Panc1 (cell line): ENCODE data around the gene DDX24. TPM values are rescaled to one million over a fixed set of nuclear protein-coding genes. Genes with fewer than 3 reads are reported as not detected.

Experiments used
- ATAC-seq: fragments of 200-7000 bp; cut with Tn5 transposase; 2 replicates; pipeline ENCODE4 v1.9.1; 2020; ENCODE audit warnings: mild to moderate bottlenecking, moderate library complexity
- BruUV-seq: library from RNA; stranded (reverse); fragments of 400-500 nt; replicated peaks from 2 replicates; lab custom pipeline; 2021; lab: Mats Ljungman, UMichigan
- CTCF ChIA-PET: fragments of 300-600 bp; sonication (Branson Sonifier 250); formaldehyde crosslinking; loops from one replicate; lab custom pipeline; 2022; ENCODE audit warnings: antibody characterized with exemption; lab: Charles Lee
- POLR2A ChIA-PET: fragments of 300-600 bp; sonication (Branson Sonifier 250); formaldehyde crosslinking; loops from one replicate; lab custom pipeline; 2022; ENCODE audit warnings: antibody characterized with exemption; lab: Charles Lee
- DNase-seq: peaks from one replicate; pipeline ENCODE4 v3.0.0-alpha.2; 2010; ENCODE audit warnings: low read depth, low spot score
- H3K27ac ChIP-seq: 2 replicates; pipeline ENCODE4 v1.5.1; 2011; ENCODE audit warnings: mild to moderate bottlenecking, low read length, inconsistent platforms
- H3K27me3 ChIP-seq: fragments of 200-500 bp; sonication (Bioruptor generic); 2 replicates; pipeline ENCODE4 v1.6.0; 2014; ENCODE audit warnings: low read length, inconsistent platforms; ENCODE audit not compliant: control insufficient read depth, insufficient read depth
- H3K36me3 ChIP-seq: fragments of 200-500 bp; sonication (Bioruptor generic); 2 replicates; pipeline ENCODE4 v1.5.1; 2014; ENCODE audit warnings: inconsistent platforms, mild to moderate bottlenecking, low read length, moderate library complexity; ENCODE audit not compliant: control insufficient read depth, insufficient read depth
- H3K4me1 ChIP-seq: 2 replicates; pipeline ENCODE4 v1.5.1; 2011; ENCODE audit warnings: inconsistent platforms, mild to moderate bottlenecking, low read length, moderate library complexity; ENCODE audit not compliant: control insufficient read depth, insufficient read depth
- H3K4me3 ChIP-seq, 2 experiments: 2 replicates each; pipeline ENCODE4 v1.5.1; 2011 to 2012; ENCODE audit warnings: low read depth in 2 of 2, low read length in 2 of 2, mild to moderate bottlenecking in 2 of 2, inconsistent platforms in 1 of 2, moderate library complexity in 1 of 2
- H3K9me3 ChIP-seq: fragments of 200-500 bp; sonication (Bioruptor generic); 2 replicates; pipeline ENCODE4 v1.5.1; 2014; ENCODE audit warnings: low read depth, mild to moderate bottlenecking, inconsistent platforms, low read length, moderate library complexity; ENCODE audit not compliant: control insufficient read depth, insufficient read depth
- POLR2AphosphoS5 ChIP-seq: IDR thresholded peaks from 2 replicates; pipeline ENCODE4 v1.6.1; 2012; ENCODE audit warnings: mild to moderate bottlenecking, low read depth, low read length, moderate library complexity
- SIN3A ChIP-seq: IDR thresholded peaks from 2 replicates; pipeline ENCODE4 v1.6.1; 2012; ENCODE audit warnings: low read depth, mild to moderate bottlenecking, low read length, moderate library complexity, borderline replicate concordance; ENCODE audit not compliant: insufficient read depth
- TCF7L2 ChIP-seq: IDR thresholded peaks from 2 replicates; pipeline ENCODE4 v1.6.1; 2011; ENCODE audit warnings: mild to moderate bottlenecking, low read depth, low read length, inconsistent platforms
- in situ Hi-C: cut with HindIII; loops from 2 replicates; pipeline ENCODE4 v1.10.0; 2016; ENCODE audit warnings: low sequenced_read_pairs, low pct_unique_long_range_greater_than_20kb
- intact Hi-C: fragments of 100-400 bp; cut with micrococcal nuclease; formaldehyde crosslinking; loops from one replicate; pipeline ENCODE4 v1.10.0; 2022; ENCODE audit not compliant: unreplicated experiment
- total RNA-seq: library from RNA; stranded (reverse); gene quantifications from one replicate; pipeline ENCODE4 v1.2.1, GENCODE V29; 2021; ENCODE audit not compliant: unreplicated experiment
- TF ChIP-seq, protein P1 (sequence below): fragments of 450-650 bp; IDR thresholded peaks from 2 replicates; pipeline ENCODE4 v1.5.1; 2017; ENCODE audit warnings: mild to moderate bottlenecking
- TF ChIP-seq, protein P2 (sequence below), 2 experiments: IDR thresholded peaks; 2 replicates each; pipeline ENCODE4 v1.6.1; 2011 to 2012; ENCODE audit warnings: low read depth in 2 of 2, control low read depth in 1 of 2, low read length in 1 of 2, mild to moderate bottlenecking in 1 of 2, moderate library complexity in 1 of 2; ENCODE audit not compliant: insufficient read depth in 1 of 2

DDX24 gene
- total RNA-seq, 1 experiment from 2014 or later: 103 TPM

DNA sequence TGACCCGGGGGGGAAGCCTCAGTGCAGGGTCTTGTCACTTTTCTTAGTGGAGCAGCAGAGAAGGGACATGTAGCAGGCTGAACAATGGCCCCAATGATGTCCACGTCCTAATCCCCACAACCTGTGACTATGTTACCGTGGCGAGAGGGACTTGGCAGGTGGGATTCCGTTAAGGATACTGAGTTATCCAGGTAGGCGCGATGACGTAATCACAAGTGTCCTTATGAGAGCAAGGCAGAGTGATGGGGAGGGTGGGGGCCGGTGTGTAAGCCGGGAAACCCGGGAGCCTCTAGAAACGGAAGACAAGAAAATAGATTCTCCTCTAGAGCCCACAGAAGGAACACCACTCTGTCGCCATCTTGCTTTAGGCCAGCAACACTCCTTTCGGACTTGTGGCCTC, 50.4 kb downstream of the DDX24 start:
- in situ Hi-C loops: no loop called here
- CTCF ChIA-PET: no interaction called here
- Histone ChIP-seq H3K27me3 (no peaks in the 10 kb centered on the region), H3K4me3 (no peak overlapping the region), H3K27ac (no peak overlapping the region), H3K4me1 (peaks cover 20% of the 10 kb centered on the region), H3K9me3 (no peaks in the 10 kb centered on the region; the same call in 1 of the 2 replicates), H3K36me3 (no peaks in the 10 kb centered on the region)
- intact Hi-C loops: no loop called here
- no peak for DNase-seq
- BruUV-seq: no TSS peak
- TF ChIP-seq TCF7L2 (no peak), POLR2AphosphoS5 (no peak)
- TF ChIP-seq, protein P1, sequence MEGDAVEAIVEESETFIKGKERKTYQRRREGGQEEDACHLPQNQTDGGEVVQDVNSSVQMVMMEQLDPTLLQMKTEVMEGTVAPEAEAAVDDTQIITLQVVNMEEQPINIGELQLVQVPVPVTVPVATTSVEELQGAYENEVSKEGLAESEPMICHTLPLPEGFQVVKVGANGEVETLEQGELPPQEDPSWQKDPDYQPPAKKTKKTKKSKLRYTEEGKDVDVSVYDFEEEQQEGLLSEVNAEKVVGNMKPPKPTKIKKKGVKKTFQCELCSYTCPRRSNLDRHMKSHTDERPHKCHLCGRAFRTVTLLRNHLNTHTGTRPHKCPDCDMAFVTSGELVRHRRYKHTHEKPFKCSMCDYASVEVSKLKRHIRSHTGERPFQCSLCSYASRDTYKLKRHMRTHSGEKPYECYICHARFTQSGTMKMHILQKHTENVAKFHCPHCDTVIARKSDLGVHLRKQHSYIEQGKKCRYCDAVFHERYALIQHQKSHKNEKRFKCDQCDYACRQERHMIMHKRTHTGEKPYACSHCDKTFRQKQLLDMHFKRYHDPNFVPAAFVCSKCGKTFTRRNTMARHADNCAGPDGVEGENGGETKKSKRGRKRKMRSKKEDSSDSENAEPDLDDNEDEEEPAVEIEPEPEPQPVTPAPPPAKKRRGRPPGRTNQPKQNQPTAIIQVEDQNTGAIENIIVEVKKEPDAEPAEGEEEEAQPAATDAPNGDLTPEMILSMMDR: no peak
- no peak for ATAC-seq
- POLR2A ChIA-PET: no interaction called here

DNA sequence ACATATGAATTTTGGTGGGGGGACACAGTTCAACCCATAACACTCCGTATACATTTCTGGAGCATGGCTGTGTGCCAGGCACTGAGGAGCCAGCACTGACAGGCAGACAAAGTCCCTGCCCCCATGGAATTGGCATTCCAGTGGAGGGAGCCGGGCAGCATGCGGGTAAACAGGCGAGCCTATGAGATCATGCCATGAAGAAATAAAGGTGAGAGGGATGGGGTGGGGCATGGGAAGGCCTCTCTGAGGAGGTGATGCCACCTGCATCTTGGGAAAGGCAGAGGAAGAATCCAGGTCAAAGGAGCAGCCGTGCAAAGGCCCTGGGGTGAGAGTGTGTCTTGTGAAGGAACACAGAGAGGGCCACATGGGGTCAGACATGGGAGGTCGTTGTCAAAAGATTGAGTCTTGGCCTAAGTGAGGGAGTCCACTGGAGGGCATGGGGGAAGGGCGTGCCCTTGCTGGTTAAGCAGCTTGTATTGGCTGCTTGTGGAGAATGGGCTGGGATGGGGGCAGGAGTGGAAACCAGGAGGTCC, 51.3 kb downstream of the DDX24 start:
- Histone ChIP-seq H3K4me3 (no peak overlapping the region), H3K36me3 (no peaks in the 10 kb centered on the region), H3K27ac (no peak overlapping the region), H3K9me3 (no peaks in the 10 kb centered on the region; the same call in 1 of the 2 replicates), H3K4me1 (peaks cover 20% of the 10 kb centered on the region), H3K27me3 (no peaks in the 10 kb centered on the region)
- intact Hi-C loops: no loop called here
- DNase-seq (no peak), ATAC-seq (no peak)
- TF ChIP-seq, protein P2, sequence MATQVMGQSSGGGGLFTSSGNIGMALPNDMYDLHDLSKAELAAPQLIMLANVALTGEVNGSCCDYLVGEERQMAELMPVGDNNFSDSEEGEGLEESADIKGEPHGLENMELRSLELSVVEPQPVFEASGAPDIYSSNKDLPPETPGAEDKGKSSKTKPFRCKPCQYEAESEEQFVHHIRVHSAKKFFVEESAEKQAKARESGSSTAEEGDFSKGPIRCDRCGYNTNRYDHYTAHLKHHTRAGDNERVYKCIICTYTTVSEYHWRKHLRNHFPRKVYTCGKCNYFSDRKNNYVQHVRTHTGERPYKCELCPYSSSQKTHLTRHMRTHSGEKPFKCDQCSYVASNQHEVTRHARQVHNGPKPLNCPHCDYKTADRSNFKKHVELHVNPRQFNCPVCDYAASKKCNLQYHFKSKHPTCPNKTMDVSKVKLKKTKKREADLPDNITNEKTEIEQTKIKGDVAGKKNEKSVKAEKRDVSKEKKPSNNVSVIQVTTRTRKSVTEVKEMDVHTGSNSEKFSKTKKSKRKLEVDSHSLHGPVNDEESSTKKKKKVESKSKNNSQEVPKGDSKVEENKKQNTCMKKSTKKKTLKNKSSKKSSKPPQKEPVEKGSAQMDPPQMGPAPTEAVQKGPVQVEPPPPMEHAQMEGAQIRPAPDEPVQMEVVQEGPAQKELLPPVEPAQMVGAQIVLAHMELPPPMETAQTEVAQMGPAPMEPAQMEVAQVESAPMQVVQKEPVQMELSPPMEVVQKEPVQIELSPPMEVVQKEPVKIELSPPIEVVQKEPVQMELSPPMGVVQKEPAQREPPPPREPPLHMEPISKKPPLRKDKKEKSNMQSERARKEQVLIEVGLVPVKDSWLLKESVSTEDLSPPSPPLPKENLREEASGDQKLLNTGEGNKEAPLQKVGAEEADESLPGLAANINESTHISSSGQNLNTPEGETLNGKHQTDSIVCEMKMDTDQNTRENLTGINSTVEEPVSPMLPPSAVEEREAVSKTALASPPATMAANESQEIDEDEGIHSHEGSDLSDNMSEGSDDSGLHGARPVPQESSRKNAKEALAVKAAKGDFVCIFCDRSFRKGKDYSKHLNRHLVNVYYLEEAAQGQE (IDR thresholded peaks at IDR 0.05; ENCODE audit: insufficient read depth in 1 of 2, low read depth in 2 of 2, low read length in 1 of 2): no peak
- TF ChIP-seq TCF7L2 (no peak), SIN3A (no peak), POLR2AphosphoS5 (no peak)
- TF ChIP-seq, protein P1: no peak
- CTCF ChIA-PET: no interaction called here
- in situ Hi-C loops: no loop called here
- POLR2A ChIA-PET: no interaction called here
- BruUV-seq: no TSS peak
